ENCODE measurements around the gene EPB41. TPM values are rescaled to one million over a fixed set of nuclear protein-coding genes. Genes with fewer than 3 reads are reported as not detected.
"Not testable (repeated sequence)": the region's sequence is repeated elsewhere in the genome, so short reads cannot be mapped to it uniquely, and the experiment has no call there.

Gene EPB41
- total RNA-seq, 2 donors from 2014 or later = 39.4 to 54.4 TPM

- H3K4me1 ChIP-seq (replicated peaks) = no peaks in the 10 kb centered on the region
- H3K36me3 ChIP-seq = no peaks in the 10 kb centered on the region
- intact Hi-C loops (cut with DNase I) = no loop called here
- no peak for DNase-seq (ENCODE audit: low spot score)
- no peaks in the 10 kb centered on the region for H3K27me3 ChIP-seq (replicated peaks; ENCODE audit: insufficient read depth)
- H3K9me3 ChIP-seq = no peaks in the 10 kb centered on the region
- TF ChIP-seq POLR2AphosphoS5 (IDR thresholded peaks at IDR 0.05) (no peak), POLR2A (IDR thresholded peaks at IDR 0.05) (no peak), CTCF (IDR thresholded peaks at IDR 0.05) (no peak)
- H3K27ac ChIP-seq = no peak overlapping the region
- H3K4me3 ChIP-seq = no peak overlapping the region
Observed at GRCh38 chr1:29090937-29091618, 176.7 kb downstream of the EPB41 start.

- H3K9me3 ChIP-seq; H3K27me3 ChIP-seq (replicated peaks; ENCODE audit: insufficient read depth); DNase-seq (ENCODE audit: low spot score); H3K4me3 ChIP-seq; intact Hi-C loops (cut with DNase I); H3K36me3 ChIP-seq; H3K27ac ChIP-seq; H3K4me1 ChIP-seq (replicated peaks): not testable (repeated sequence)
- WGBS = 91% methylated on average over 5 of the region's 5 CpGs
Observed at GRCh38 chr1:29092704-29093103, 178.3 kb downstream of the EPB41 start.

GRCh38 chr1:29094433-29094832 lies 180.1 kb downstream of the EPB41 start:
- WGBS = 96% methylated on average over 3 of the region's 3 CpGs
- H3K27ac ChIP-seq = no peak overlapping the region
- H3K36me3 ChIP-seq = no peaks in the 10 kb centered on the region
- no peaks in the 10 kb centered on the region for H3K9me3 ChIP-seq
- no peak for DNase-seq (ENCODE audit: low spot score)
- intact Hi-C loops (cut with DNase I) = no loop called here
- no peaks in the 10 kb centered on the region for H3K4me1 ChIP-seq (replicated peaks)
- H3K4me3 ChIP-seq = no peak overlapping the region
- H3K27me3 ChIP-seq (replicated peaks; ENCODE audit: insufficient read depth) = no peaks in the 10 kb centered on the region
- TF ChIP-seq POLR2AphosphoS5 (IDR thresholded peaks at IDR 0.05) = no peak
- no peak for TF ChIP-seq POLR2A (IDR thresholded peaks at IDR 0.05)
- no peak for TF ChIP-seq CTCF (IDR thresholded peaks at IDR 0.05)

GRCh38 chr1:29094954-29095353 lies 180.6 kb downstream of the EPB41 start:
- no peak overlapping the region for H3K27ac ChIP-seq
- intact Hi-C loops (cut with DNase I) = no loop called here
- WGBS = 92% methylated on average over 1 of the region's 1 CpG
- no peaks in the 10 kb centered on the region for H3K4me1 ChIP-seq (replicated peaks)
- no peaks in the 10 kb centered on the region for H3K36me3 ChIP-seq
- DNase-seq (ENCODE audit: low spot score) = no peak
- no peak overlapping the region for H3K4me3 ChIP-seq
- no peaks in the 10 kb centered on the region for H3K27me3 ChIP-seq (replicated peaks; ENCODE audit: insufficient read depth)
- TF ChIP-seq POLR2AphosphoS5 (IDR thresholded peaks at IDR 0.05) (no peak), POLR2A (IDR thresholded peaks at IDR 0.05) (no peak), CTCF (IDR thresholded peaks at IDR 0.05) (no peak)
- H3K9me3 ChIP-seq = no peaks in the 10 kb centered on the region

- Histone ChIP-seq H3K27ac (no peak overlapping the region), H3K4me3 (no peak overlapping the region), H3K36me3 (no peaks in the 10 kb centered on the region), H3K9me3 (no peaks in the 10 kb centered on the region), H3K27me3 (replicated peaks; ENCODE audit: insufficient read depth) (no peaks in the 10 kb centered on the region), H3K4me1 (replicated peaks) (no peaks in the 10 kb centered on the region)
- no peak for DNase-seq (ENCODE audit: low spot score)
- WGBS = 60% methylated on average over 4 of the region's 4 CpGs
- no peak for TF ChIP-seq CTCF (IDR thresholded peaks at IDR 0.05)
- TF ChIP-seq POLR2A (IDR thresholded peaks at IDR 0.05) = no peak
- TF ChIP-seq POLR2AphosphoS5 (IDR thresholded peaks at IDR 0.05) = no peak
- intact Hi-C loops (cut with DNase I) = no loop called here
Observed at GRCh38 chr1:29096231-29096886, 182.0 kb downstream of the EPB41 start.

All from prostate gland (tissue), 2 donors.